HG02884 (cell line): Measurements from ENCODE around the gene COL21A1.

Source experiments
- ATAC-seq: cut with Tn5 transposase; IDR thresholded peaks from one replicate; pipeline ENCODE4 v1.9.1; 2021; ENCODE audit warnings: mild to moderate bottlenecking, moderate library complexity; ENCODE audit not compliant: unreplicated experiment

Gene COL21A1

DNA sequence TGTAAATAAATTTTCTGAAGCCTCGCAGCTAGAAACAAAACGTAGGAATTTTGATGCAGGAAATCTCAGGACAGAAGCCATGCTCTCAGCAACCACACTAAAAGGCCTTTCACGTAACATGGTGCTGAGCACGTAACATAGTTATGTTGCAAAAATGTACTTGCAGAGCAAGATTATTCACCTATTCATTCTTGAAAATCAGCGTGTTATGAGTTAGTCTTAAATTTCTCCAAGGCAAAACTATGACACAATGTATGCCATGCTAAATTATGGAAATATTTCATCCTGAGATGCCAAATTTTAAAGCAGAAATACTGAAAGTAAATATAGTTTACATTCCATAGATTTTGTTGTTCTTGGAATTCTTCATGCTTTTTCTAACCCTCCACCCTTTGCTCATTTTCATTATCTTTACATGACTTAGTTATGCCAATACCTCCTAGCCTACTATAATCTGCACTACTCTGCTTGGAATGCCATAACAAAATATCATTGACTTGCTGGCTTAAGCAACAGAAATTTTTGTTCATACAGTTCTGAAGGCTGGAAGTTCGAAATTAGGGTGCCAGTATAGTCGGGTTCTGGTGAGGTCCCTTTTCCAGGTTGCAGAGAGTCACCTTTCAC is 192.2 kb downstream of the COL21A1 start:
- no peak for ATAC-seq

DNA sequence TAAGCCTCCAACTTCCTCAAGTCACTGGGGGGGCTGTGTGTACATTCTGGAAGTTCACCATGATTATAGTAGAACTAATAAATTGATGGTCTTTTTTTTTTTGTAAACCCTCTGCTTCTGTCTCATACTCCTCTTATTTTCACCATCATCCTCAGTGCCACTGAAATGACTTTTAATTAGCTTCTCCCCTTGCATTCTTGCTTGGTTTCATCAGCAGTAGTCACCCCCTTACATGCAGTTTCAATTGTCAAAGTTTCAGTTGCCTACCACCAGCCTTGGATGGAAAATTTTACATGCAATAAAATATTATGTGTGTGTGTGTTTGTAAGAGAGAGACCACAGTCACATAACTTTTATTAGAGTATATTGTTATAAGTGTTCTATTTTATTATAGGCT is 196.2 kb downstream of the COL21A1 start:
- ATAC-seq, result no peak

DNA sequence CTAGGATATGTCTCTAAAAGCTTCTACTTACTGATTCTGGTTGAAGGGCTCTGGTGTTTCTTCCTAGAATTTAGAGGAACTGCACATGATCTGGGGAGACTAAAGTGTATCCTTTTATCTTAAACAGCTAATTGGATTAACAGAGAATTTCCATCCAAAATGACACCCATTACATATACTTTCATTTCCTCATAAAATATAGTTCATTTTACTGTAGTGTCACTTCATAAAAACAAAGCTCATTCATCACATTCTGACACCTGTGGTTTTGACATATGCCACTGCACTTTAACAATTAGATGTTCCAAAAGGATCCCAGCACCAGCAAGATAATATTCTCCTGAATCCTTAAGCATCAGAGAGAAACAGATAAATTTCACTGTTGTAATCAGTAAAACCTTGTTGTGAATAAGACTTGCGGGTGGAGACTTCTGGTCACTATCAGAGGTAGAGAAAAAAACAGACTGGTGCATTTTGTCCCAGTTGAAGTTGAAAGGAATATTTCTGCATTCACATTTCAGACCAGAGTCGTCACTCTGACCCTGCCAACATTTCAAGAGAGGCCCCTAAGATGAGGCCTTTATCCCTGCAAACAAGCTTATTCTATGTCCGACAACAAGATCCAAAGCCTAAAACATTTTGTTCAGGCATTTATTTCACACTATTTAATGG is 196.7 kb downstream of the COL21A1 start:
- no peak for ATAC-seq

DNA sequence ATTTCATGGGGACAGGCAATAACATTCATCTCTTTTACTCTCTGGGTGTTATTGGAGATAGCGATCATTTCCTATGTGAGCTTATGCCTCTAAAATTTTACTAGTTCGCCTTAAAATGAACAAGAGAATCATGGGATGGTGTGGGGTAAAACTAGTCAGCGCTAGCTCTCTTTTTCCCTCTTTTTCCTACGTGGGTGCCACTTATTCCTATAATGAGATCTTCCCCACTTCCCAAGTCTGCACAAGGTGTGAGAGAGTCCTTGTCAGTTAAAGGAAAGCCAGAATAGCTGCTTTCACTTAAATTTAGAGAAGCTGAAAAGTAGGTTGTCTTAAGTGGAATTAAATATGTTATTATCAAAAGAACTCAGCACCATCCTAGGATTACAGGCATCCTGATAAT is 198.8 kb downstream of the COL21A1 start:
- no peak for ATAC-seq

DNA sequence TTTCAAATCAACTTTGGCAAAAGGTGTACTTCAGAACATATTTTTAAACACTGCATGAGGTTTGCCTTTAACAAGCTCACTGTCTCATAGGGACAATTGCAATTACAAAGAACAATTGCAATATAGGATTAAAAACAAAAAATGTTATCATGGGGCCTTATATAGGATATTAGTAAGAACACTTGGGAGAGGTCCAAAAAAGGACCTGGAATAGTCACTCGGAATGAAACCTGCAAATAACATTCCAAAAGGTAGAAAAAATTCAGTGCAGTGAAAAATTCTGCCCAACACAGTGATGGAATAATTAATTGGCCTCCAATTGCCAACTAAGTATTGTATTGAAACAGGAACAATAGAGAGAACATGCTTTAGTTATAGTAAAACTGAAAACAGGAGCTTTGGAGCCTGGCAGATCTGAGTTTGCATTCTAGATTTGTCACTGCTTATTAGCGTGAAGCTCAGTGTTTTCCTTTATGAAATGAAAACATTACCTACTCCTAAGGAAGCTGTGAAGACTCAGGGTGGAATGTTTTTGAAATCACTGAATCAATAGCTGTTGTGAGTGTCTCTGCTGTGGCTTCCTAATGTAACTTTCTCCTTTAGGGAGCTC is 199.3 kb downstream of the COL21A1 start:
- no peak for ATAC-seq

DNA sequence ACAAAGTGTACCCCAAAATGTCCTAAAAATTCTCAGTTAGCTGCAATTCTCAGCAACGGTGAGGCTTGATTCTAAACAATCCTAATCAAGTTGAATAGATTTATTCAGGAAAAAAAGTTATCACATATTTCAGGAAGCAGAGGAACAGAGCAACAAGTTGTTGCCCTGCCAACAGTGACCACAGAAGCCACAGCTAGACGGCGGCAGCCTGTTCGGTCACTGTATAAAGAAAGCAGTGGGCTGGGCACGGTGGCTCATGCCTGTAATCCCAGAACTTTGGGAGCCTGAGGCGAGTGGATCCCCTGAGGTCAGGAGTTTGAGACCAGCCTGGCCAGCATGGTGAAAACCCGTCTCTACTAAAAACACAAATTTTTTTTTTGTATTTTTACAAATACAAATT is 200.8 kb downstream of the COL21A1 start:
- ATAC-seq, result no peak

DNA sequence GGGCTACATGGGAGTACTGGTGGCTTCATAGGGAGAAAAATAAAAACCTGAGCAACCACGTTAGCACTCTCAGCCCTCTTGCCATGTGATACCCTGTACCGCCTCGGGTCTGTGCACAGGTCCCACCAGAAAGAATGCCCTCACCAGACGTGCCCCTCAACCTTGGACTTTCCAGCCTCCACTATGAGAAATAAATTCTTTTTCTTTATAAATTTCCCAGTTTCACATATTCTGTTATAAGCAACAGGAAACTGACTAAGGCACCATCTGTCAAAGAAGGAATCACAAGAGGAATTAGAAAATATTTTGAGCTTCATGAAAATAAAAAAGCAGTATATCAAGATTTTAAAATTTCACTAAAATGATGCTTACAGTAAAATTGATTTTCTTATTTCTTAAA is 203.6 kb downstream of the COL21A1 start:
- no peak for ATAC-seq

DNA sequence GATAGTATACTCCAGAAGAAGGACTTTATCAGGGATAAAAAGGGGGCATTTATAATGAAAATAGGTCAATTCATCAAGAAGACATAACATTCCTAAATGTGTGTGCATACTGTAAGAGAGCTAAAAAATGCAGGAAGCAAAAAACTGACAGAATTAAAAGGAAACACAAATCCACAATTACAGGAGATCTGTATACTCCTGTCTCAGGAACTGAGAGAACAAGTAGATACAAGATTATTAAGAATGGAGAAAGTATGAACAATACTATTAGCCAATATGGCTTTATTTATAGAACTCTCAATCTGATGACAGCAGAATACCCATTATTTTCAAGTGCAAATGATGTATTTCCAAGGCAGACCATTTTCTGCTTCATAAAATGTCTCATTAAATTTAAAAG is 204.3 kb downstream of the COL21A1 start:
- ATAC-seq, result no peak

DNA sequence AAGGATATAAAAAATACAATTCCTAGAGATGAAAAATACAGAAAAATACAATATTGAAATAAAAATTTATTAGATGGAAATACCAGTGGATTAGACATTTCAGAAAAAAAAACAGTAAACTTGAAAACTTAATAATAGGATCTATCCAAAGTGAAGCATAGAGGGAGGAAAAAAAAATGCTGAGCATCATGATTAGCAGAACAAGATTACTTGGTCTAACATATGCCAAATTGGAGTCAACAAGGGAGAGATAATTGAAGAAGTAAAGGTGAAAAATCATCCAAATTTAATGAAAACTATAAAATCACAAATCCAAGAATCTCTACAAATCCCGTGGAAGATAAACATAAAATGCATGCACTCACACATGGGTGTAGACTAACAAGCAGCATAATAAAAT is 205.8 kb downstream of the COL21A1 start:
- ATAC-seq, result no peak

DNA sequence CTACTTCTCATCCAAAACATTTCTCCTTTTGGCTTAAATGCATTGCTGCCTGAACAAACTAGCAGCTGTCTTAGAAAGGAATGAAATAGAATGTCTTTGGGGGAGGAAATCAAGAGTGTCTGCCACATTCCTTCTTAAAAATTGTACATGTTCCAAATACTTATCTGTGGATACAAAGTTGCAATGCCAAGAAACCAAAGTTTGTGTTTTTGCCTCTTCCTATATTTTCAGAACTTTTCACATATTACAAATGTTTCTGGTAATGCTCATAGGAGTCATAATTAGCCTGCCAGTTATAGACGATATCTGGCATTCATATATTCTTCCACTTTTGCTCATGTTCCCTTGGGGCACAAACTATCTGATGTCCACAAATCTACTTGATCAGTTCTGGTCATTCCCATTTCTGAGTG is 206.5 kb downstream of the COL21A1 start:
- ATAC-seq, result no peak

DNA sequence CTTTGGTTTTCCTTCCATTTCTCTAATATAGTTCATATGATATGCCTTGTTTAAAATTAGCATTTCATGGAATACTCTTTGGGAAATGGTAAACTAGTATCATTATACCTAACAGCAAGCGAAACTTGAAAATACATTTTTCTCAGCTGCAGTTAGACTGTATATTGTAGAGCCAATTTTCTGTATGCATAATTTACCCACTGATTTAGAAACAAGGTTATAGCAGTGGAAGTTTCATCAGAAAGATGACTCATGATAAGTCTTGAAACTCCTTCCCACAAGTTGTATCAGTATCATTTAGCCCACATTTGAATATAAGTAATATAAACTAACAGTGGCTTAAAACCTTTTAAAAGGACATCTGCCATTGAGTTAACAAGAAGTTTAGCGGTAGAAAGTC is 207.2 kb downstream of the COL21A1 start:
- ATAC-seq, result no peak

DNA sequence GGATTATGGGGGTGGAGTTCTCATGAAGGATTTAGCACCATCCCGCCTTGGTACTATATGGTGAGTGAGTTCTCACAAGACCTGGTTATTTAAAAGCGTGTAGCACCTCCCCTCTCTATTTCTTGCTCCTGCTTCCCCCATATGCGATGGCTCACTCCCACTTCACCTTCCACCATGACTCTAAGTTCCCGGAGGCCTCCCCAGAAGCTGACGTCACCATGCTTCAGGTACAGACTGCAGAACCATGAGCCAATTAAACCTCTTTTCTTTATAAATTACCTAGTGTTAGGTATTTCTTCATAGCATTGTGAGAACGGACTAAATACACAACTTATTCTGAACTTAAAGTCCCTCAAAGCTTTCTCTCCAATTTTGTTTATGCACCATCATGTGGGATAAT is 208.6 kb downstream of the COL21A1 start:
- ATAC-seq, result no peak

DNA sequence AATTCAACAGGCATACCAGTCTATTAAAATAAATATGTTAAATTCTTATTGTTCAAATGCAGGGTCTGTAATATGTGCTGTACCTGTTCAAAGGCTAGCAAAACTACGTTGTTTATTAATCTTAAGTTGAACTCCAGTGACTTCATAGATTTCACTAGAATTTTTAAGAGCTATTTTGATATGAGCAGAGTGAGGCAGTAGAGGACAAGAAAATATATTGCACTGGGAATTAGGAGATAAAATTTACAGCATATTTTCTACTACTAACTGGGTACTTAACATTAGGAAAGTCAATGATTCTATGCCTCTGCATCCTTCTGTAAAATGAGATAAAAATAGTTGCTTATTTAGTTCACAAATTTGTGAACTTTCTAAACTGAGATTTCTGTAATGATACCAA is 209.8 kb downstream of the COL21A1 start:
- no peak for ATAC-seq

DNA sequence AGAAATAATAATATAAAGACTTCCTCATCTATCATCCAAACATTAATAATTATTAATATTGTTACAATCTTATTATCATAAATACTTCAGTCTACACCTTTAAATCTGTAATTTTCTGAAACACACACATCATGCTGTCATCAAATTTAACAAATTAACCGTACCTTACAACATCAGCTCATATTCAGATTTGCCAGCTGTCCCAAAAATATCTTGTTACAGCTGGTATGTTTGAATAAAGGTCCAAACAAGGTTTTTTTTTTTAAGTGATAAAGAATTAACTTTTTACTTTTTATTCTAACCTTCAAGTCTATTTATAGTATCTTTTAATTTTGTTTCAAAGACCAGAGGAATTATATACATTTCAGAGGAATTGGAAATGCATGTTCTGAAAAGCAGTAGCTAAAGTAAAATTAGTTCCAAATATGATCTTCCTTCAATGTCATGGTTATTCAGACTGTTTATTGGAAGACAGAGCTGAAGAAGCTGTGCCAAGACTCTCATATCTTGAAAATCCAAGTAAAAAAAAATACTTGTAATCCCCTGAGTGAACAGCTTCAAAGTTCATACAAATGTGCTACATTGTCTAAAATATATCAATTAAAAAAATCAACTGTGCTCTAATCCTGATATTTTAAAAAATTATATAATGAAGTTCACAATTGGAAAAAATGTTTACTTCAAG is 210.3 kb downstream of the COL21A1 start:
- ATAC-seq, result no peak

DNA sequence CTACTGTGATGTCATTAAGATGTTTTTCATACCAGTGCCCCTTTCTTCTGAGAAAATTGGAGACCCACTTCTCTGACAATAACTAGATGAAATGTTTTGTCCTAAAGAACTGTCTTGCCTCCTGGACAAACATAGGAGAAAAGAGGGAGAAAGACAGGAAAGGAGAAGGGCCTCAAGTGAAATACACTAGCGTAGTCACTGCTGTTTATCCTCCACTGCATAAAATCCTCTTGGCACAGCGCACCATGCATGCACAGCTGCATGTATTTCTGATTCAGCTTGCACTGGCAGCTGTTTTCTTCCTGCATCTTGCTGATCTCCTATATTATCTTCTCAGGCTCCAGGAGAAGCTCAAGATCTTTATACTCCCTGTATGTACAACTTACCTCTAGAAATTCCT is 214.0 kb downstream of the COL21A1 start:
- no peak for ATAC-seq

DNA sequence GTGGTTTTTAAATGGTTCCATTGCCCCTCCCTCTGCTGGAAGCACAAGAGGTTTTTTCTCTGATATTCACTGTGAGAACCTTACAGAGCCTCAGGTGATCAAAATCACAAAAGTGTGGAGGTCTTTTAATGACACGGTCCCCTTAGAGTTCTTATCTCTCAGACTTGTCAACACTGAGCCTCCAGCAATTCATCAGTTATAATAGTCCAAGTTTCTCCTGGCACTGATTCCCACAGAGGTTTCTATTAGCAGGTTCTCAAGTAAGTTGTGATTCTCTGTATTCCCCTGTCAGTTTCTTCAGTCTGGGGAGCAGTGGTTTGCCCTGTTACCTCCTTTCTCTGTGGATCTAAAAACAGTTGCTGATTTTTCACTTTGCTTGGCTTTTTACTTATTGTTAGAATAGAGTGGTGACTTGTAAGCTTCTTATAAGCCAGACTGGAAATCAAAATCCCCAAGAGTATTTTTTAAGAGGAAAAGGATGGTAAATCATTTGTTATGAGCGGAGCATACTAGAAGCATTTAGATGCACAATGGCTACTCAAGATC is 214.6 kb downstream of the COL21A1 start:
- ATAC-seq, result no peak

DNA sequence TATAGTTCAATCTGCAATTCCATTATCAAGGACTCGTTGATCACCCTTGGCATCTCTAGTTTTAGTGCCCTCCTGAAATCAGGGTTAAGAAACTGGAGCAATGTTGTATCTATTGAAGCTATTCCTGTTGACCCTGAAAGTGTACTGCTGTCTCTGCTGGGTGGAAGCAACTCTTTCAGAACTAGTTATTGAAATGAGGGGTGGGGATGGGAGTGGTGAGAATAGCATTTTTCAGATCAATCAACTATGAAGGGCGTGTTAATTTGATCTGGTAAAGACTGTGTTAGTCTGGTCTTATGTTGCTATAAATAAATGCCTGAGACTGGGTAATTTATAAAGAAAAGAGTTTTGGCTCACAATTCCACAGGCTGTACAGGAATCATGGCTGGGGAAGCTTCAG is 219.5 kb downstream of the COL21A1 start:
- ATAC-seq, result no peak

DNA sequence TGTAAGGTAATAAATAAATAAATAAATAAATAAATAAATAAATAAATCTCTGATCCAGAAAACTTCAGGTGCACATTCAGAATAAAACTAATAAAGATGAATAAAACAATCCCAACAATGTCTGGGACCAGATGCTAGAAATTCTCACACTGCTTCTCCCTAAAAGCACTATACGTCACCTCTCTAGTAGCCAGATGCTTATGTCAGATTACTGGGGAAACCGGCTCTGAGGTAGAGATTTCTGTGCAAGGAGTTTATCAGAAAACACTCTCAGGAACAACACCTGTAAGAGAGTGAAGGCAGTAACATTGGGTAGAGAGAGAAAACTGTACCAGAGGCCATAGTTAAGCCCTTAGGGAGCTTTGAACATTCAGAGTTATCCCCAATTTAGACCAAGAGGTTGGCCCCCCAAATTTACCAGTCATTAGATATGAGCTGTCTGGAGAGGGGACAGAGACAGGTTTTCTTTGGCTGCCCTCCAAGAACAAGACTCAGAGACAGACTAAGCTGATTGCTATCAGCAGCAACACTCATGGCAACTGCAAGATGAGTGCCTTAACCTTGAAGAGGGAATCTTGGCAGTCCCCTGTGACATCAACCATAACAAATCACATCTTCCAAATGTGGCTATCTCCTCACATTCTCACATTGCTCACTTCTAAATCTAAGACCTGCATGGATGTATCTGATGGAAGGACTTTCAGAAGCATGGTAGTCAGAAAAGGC is 220.8 kb downstream of the COL21A1 start:
- ATAC-seq, result no peak

DNA sequence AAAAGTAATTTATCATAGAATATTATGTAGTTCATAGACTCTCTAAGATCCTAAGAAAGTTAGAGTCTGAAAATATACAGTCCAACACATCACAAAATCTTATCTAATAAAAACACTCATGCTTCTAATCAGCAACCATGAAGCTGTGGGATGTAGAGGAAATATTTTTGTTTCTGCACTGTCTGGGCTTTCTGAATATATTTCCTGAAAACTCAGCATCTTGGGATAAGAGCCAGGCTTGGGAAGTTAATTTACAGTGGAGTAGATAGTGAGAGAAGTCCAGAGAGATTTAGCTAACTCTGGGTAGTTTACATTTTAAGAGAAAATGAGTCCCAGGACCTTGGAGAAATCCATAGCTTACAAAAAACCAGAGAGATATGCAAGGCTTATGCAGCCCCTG is 221.6 kb downstream of the COL21A1 start:
- no peak for ATAC-seq

DNA sequence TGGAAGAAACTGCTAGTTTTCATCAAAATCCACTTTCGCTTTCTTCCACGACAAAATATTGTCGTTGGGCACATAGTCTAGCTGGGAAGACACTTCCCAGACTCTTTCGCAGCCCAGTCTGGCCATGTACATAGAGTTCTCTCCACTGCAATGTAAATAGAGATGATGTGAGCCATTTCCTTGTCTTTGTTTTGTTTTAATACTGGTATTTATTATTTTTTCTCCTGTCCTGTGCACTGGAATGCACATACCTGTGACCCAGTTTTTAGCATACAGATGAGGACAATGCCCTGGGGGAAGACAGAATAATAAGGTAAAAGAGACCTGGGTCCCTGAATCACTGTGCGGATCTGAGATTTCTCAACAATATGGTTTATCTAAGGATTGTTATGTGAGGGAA is 222.4 kb downstream of the COL21A1 start:
- no peak for ATAC-seq

DNA sequence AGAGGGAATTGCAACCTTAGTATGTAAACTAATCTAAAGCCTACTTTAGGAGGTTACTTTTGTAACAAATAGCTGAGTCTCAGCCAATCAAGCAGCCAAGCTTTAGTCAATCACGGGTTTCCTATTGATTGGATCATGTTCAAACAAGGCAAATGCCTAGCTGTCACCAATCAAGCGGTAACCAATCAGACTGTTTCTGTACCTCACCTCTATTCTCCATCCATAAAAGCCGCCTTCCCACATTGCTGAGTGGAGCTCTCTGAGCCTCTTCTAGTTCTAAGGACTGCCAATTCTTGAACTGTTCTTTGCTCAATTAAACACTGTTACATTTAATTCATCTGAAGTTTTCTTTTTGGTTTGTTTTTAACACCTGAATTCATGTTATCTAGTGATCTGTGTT is 223.6 kb downstream of the COL21A1 start:
- no peak for ATAC-seq
